ENCODE measurements around the gene S100P.
"Not testable (repeated sequence)": the region's sequence is repeated elsewhere in the genome, so short reads cannot be mapped to it uniquely, and the experiment has no call there.

The S100P gene

DNA sequence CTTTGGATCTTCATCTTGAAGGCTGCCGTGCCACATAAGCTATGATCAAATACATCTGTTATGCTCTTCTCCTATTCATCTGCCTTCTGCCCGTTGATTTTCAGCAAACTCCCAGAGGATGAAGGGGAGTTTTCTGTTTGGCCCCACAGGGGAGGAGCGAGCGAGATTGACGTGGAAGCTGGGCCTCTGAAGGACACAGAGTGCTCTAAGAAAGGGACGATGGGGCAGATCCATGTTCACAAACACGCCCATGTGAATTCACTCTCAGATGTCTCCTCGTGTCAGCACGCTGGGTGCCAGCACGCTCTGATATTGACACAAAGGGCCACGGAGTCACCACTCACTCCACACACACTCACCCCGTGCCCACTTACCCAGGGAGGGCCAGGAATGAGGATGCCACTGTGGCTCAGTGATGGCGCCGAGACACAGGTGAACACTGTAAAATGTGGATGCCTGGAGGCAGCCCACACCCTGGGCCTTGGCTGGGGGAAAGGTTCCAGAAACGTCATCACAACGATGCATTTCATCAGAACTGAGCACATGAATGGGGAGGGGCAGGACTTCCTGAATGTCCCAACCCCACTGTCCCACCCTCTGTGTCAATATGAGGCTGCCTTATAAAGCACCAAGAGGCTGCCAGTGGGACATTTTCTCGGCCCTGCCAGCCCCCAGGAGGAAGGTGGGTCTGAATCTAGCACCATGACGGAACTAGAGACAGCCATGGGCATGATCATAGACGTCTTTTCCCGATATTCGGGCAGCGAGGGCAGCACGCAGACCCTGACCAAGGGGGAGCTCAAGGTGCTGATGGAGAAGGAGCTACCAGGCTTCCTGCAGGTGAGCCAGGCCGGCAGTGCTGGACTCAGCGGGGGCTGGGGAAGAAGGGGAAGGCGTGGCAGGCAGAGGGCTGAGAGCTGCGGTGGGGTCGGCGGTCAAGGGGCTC is at the start of gene S100P:
TSS of gene S100P (plus strand) at position 648 of the 946 bp plus-strand sequence. CDS start at position 703, 55 bp downstream.
- no peak for TF ChIP-seq JUND (IDR thresholded peaks at IDR 0.05; ENCODE audit: low read depth)
- DNase-seq (ENCODE audit: low read depth in 1 of 2, low spot score in 1 of 2) = peak in 1 of 2 experiments; percentile 80
- in situ Hi-C loops (cut with HindIII; ENCODE audit: low pct_unique_long_range_greater_than_20kb, low sequenced_read_pairs) = no loop called here

DNA sequence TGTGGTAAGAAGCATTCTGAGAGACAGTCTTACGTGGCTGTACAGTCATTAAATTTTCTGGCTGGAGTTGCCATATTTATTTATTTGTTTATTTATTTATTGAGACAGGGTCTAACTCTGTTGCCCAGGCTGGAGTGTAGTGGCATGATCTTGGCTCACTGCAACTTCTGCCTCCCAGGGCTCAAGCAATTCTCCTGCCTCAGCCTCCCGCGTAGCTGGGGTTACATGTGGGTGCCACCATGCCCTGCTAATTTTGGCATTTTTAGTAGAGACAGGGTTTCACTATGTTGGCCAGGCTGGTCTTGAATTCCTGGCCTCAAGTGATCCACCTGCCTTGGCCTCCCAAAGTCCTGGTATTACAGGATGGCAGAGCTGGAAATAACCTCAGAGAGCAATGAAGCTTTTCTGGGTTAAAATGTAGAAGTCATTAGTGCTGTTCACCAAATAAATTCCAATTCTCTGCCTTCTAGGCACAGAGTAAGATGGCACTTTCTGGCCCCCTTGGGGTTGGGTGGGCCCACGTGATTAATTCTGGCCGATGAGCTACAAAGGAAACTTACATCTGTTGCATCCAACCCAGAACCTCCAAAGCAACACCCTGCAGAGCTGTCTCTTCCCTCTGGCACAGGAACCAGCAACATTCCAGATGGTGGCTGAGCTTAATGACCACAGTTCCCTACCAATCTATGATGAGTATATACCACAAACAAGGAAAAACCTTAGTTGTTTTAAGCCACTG is 48.7 kb upstream of the S100P start:
- no peak for DNase-seq (ENCODE audit: low read depth in 1 of 2, low spot score in 1 of 2)
- in situ Hi-C loops (cut with HindIII; ENCODE audit: low pct_unique_long_range_greater_than_20kb, low sequenced_read_pairs) = no loop called here
- TF ChIP-seq JUND (IDR thresholded peaks at IDR 0.05; ENCODE audit: low read depth) = no peak

DNA sequence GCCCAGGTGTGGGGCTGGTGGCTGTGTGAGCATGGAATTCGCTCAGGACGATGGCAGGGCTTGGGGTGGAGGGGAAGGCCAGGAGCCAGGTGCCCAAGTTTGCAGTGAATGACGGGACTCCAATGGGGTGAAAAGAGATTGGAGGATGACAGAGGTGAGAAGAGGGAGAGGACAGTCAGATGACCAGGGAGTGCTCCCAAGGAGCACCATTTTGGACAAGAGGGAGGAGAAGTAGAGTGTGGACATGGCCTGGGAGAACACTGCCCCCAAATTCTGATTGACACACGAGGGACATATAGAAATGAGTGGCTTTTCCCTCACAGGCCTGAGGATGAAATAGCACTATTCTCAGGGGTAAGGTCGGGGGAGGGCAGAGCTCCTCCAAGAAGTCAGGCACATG is 46.5 kb upstream of the S100P start:
- TF ChIP-seq JUND (IDR thresholded peaks at IDR 0.05; ENCODE audit: low read depth) = no peak
- in situ Hi-C loops (cut with HindIII; ENCODE audit: low pct_unique_long_range_greater_than_20kb, low sequenced_read_pairs) = no loop called here
- DNase-seq (ENCODE audit: low read depth in 1 of 2, low spot score in 1 of 2) = no peak

DNA sequence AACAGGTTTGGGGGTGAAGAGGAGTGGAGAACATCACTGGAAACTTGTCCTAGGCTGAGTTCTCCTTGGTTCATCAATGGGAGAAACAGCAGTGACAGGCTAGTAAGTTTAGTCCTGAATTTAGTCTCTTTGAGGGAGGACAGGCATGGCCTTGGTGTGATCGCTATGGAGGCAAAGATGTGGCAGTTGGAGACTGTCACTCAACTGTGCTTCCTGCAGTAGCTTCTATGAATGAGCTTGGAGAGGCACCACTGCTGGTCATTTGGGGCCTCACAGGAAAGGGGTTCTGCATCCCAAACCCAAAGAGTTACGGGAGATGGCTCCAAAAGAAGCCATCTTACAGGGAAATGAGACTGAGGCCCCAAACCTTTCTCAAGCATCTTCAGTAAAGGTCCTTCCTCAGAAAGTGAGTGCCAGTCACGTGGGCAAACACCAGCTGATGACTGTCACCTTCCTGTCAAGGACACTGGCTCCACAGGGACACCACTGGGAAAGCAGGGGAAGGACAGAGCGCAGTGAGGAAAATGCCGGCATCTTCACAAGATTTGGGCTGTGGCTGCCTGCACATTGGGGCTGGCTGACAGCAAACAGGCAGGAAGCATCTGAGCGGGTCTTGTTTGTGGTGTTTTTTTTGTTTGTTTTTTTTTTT is 46.0 kb upstream of the S100P start:
- no peak for DNase-seq (ENCODE audit: low read depth in 1 of 2, low spot score in 1 of 2)
- TF ChIP-seq JUND (IDR thresholded peaks at IDR 0.05; ENCODE audit: low read depth) = no peak
- in situ Hi-C loops (cut with HindIII; ENCODE audit: low pct_unique_long_range_greater_than_20kb, low sequenced_read_pairs) = no loop called here

DNA sequence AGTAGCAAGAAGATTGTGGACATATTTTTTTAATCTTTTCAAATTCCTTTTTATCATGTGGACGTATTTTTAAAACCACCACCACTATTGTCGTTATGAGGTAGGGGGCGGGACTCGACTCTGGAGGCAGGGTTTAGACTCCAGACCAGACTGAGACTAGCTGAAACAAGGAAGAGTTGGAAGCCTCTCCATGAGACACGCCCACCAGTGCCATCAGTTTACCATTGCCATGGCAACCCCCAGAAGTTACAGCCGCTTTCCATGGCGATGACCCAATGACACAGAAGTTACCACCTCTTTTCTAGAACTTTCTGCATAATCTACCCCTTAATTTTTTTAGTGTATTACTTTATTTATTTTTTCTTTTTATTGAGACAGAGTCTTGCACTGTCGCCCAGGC is 44.5 kb upstream of the S100P start:
- TF ChIP-seq JUND (IDR thresholded peaks at IDR 0.05; ENCODE audit: low read depth) = no peak
- in situ Hi-C loops (cut with HindIII; ENCODE audit: low pct_unique_long_range_greater_than_20kb, low sequenced_read_pairs) = no loop called here
- DNase-seq (ENCODE audit: low read depth in 1 of 2, low spot score in 1 of 2) = no peak

DNA sequence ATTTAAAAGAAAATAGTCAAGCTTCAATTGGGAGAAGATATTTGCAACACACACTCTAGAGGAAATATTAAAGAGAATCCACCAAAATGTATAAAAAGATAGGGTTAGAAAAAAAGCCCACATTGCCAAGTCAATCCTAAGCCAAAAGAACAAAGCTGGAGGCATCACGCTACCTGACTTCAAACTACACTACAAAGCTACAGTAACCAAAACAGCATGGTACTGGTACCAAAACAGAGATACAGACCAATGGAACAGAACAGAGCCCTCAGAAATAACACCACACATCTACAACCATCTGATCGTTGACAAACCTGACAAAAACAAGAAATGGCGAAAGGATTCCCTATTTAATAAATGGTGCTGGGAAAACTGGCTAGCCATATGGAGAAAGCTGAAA is 39.5 kb upstream of the S100P start:
- DNase-seq (ENCODE audit: low read depth in 1 of 2, low spot score in 1 of 2); in situ Hi-C loops (cut with HindIII; ENCODE audit: low pct_unique_long_range_greater_than_20kb, low sequenced_read_pairs): not testable (repeated sequence)

DNA sequence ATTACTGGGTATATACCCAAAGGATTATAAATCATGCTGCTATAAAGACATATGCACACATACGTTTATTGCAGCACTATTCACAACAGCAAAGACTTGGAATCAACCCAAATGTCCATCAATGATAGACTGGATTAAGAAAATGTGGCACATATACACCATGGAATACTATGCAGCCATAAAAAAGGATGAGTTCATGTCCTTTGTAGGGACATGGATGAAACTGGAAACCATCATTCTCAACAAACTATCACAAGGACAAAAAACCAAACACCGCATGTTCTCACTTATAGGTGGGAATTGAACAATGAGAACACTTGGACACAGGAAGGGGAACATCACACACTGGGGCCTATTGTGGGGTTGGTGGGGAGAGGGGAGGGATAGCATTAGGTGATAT is 38.4 kb upstream of the S100P start:
- DNase-seq (ENCODE audit: low read depth in 1 of 2, low spot score in 1 of 2); in situ Hi-C loops (cut with HindIII; ENCODE audit: low pct_unique_long_range_greater_than_20kb, low sequenced_read_pairs): not testable (repeated sequence)

DNA sequence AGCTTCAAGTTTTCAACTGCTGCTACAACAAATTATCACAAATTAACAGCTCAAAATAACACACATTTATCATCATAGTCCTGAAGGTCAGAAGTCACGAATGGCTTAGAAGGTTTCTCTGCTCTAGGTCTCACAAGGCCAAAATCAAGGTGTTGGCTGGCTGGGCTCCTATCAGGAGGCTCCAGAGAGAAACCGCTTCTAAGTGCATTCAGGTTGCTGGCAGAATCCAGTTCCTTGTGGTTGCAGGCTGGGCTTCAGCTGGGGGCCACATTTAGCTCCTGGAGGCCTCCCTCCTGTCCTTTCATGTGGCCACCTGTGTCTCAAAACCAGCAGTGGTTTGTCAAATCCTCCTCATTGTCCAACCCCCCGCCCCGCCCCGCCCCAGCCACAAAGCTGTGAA is 37.8 kb upstream of the S100P start:
- TF ChIP-seq JUND (IDR thresholded peaks at IDR 0.05; ENCODE audit: low read depth) = no peak
- no peak for DNase-seq (ENCODE audit: low read depth in 1 of 2, low spot score in 1 of 2)
- in situ Hi-C loops (cut with HindIII; ENCODE audit: low pct_unique_long_range_greater_than_20kb, low sequenced_read_pairs) = no loop called here

DNA sequence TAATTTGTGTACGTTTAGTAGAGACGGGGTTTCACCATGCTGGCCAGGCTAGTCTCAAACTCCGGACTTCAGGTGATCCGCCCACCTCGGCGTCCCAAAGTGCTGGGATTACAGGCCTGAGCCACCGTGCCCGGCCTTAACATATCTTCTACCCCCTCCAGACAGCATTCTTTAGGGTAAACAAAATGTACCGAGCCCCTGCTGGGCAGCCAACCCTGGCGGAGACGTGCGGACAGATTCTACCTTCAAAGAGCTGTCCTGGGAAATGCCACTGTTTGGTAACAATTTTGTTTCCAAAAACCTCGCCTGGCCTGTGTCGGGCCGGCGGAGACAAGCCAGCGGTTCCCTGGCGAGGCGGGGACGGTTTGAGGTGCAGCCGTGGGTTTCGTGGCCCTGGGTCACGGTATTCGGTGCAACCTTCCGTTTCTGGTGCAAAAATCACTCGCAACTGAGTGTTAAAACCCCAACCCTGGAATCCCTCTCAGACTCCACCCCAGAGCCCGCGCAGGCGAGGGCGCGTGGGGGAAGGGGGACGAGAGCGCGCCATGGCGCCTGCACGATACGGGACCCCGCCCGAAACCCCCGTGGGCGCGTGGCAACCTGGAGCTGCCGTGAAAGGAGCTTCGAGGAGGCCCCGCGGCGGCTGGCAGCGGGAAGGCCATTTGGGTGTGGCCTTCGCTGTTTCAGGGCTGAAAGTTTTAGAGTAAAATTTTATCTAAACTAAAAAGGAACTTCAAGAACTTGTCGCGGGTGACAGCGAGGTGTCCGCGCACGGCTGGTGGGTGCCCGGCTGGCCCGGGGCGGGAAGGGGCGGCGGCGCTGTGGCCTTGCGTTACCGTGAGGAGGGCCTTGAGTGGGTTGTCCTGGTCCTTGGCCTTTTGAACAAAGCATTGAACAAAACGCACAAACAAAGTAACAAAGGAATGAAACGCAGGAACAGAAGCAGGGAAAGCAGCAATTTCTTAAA is 36.2 kb upstream of the S100P start:
- in situ Hi-C loops (cut with HindIII; ENCODE audit: low pct_unique_long_range_greater_than_20kb, low sequenced_read_pairs) = no loop called here
- no peak for DNase-seq (ENCODE audit: low read depth in 1 of 2, low spot score in 1 of 2)

DNA sequence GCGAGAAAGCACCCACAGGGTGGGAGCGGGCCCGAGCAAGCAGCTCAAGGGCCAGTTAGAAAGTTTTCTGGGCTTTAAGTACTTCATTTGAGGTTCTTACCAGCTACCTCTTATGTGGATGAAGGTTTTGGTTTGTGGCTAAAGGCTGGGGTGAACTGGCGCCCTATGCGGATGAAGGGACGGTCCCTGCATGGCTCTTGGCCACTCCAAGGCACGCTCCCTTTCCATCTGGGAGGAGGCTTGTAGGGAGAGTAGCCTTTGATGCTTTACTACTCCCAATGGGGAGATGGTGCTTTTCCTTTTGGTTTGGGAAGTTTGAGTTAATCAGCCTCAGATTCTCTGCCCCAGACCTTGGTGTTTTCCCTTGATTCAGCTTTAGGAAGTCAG is 35.5 kb upstream of the S100P start:
- no peak for DNase-seq (ENCODE audit: low read depth in 1 of 2, low spot score in 1 of 2)
- TF ChIP-seq JUND (IDR thresholded peaks at IDR 0.05; ENCODE audit: low read depth) = no peak
- in situ Hi-C loops (cut with HindIII; ENCODE audit: low pct_unique_long_range_greater_than_20kb, low sequenced_read_pairs) = no loop called here

More for the DNA sequence above, 36.2 kb upstream of the S100P start:
- TF ChIP-seq JUND (IDR thresholded peaks at IDR 0.05; ENCODE audit: low read depth) = no peak

DNA sequence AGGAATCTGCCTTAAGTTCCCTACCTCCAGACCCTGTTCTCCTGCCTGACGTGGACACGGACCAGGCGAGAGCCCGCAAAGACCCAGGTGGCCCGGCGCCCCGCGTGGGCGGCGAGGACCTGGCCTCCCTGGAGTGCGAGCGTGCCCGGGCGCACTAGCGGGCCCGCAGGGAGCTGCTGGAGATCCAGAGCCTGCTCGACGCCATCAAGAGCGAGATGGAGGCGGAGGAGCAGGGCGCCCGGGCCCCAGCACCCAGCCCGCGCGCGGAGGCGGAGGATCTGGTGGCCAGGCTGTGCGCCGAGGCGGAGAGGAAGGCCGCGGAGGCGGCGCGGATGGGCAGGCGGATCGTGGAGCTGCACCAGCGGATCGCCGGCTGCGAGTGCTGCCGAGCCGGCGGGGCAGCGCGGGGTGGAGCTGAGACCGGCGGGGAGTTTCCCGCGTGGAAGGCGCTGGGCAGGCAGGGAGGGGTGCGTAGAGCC is 35.0 kb upstream of the S100P start:
- DNase-seq (ENCODE audit: low read depth in 1 of 2, low spot score in 1 of 2) = no peak
- in situ Hi-C loops (cut with HindIII; ENCODE audit: low pct_unique_long_range_greater_than_20kb, low sequenced_read_pairs) = no loop called here
- no peak for TF ChIP-seq JUND (IDR thresholded peaks at IDR 0.05; ENCODE audit: low read depth)

DNA sequence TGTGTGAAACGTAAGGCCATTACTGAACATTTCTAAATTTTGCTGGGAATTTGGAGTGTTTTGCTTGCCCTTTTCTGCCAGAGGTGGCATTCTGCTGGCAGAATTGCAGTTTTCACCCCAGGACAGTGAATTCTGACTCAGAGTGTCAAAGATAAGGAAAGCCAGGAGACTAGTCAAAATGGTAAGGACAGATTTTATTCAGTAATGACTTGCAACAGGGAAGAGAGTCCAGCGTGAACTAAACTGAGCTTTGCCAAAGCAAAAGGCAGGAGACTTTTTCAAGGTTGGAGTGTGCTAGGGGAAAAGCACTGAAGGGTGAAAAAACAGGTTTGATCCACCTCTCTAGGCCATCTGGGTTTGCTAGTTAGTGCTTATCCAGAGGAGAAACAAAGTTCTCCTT is 33.8 kb upstream of the S100P start:
- TF ChIP-seq JUND (IDR thresholded peaks at IDR 0.05; ENCODE audit: low read depth) = no peak
- in situ Hi-C loops (cut with HindIII; ENCODE audit: low pct_unique_long_range_greater_than_20kb, low sequenced_read_pairs) = no loop called here
- DNase-seq (ENCODE audit: low read depth in 1 of 2, low spot score in 1 of 2) = no peak

Measured in T47D (cell line).